ENCODE data around the gene UIMC1.

UIMC1 gene

DNA sequence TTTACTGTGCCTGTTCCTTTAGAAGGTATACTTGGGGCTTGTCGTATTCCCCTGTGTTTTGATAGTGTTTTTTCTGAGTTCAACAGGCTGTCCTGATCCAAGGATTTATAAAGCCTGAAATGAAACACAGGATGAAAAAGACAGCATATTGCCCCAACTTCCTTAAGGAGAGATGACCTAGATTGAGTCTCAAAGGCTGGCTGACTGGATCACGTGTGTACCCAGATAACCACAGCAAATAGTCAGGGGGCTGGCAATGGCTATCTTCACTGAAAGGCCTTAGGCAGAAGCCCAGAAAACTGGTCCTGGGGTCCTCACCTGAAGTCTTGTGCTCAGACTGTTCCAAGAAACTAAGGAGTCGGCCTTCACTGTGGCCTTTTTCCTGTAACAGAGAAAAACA, 99.8 kb downstream of the UIMC1 start:
- Histone ChIP-seq H3K36me3 (ENCODE audit: insufficient read depth, low read length) (peaks cover 50% of the 10 kb centered on the region; the same call in 1 of the 2 replicates), H3K9me3 (ENCODE audit: insufficient read depth, low read depth, low read length) (no peaks in the 10 kb centered on the region), H3K9ac (ENCODE audit: low read depth, low read length, poor library complexity, severe bottlenecking) (no peak overlapping the region), H3K27me3 (ENCODE audit: insufficient read depth, low read length, poor library complexity, severe bottlenecking) (no peaks in the 10 kb centered on the region), H2AFZ (ENCODE audit: low read length) (no peak overlapping the region), H3K4me2 (ENCODE audit: low read depth, low read length, poor library complexity, severe bottlenecking) (no peak overlapping the region), H4K20me1 (ENCODE audit: insufficient read depth, low read length, poor library complexity, severe bottlenecking) (no peaks in the 10 kb centered on the region), H3K4me3 (ENCODE audit: low read length, poor library complexity, severe bottlenecking) (no peak overlapping the region), H3K4me1 (ENCODE audit: insufficient read depth, low read length, poor library complexity, severe bottlenecking) (no peaks in the 10 kb centered on the region), H3K79me2 (ENCODE audit: insufficient read depth, low read length) (no peaks in the 10 kb centered on the region), H3F3A (ENCODE audit: low read depth) (no peaks in the 10 kb centered on the region), H3K9me2 (replicated peaks; ENCODE audit: low read depth, low read length) (no peaks in the 10 kb centered on the region)
- TF ChIP-seq, protein P1, sequence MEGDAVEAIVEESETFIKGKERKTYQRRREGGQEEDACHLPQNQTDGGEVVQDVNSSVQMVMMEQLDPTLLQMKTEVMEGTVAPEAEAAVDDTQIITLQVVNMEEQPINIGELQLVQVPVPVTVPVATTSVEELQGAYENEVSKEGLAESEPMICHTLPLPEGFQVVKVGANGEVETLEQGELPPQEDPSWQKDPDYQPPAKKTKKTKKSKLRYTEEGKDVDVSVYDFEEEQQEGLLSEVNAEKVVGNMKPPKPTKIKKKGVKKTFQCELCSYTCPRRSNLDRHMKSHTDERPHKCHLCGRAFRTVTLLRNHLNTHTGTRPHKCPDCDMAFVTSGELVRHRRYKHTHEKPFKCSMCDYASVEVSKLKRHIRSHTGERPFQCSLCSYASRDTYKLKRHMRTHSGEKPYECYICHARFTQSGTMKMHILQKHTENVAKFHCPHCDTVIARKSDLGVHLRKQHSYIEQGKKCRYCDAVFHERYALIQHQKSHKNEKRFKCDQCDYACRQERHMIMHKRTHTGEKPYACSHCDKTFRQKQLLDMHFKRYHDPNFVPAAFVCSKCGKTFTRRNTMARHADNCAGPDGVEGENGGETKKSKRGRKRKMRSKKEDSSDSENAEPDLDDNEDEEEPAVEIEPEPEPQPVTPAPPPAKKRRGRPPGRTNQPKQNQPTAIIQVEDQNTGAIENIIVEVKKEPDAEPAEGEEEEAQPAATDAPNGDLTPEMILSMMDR (conservative IDR thresholded peaks at IDR 0.05; ENCODE audit: low read length) = no peak
- TF ChIP-seq EZH2phosphoT487 (IDR thresholded peaks at IDR 0.05; ENCODE audit: borderline replicate concordance) = no peak

DNA sequence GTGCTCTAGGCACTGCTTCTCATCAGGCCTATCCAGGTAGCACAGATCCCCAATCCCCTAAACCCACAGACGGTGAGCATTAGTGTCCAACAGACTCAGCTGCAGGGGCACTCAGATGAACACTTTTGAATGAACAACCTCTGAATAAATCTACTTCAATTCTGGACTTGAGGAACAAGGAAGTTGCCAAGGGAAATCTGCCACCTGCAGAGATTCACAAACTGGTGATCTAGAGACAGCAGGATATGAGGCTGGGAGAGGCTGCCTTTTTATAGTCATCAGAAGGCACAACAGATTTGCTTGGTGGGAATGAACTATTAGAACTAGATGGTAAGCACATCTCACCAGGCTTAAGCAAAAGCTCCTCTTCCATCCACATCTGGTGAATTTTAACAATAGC, 100.5 kb downstream of the UIMC1 start:
- no peak overlapping the region for H3K4me3 ChIP-seq (ENCODE audit: low read length, poor library complexity, severe bottlenecking)
- H3K9me3 ChIP-seq (ENCODE audit: insufficient read depth, low read depth, low read length) = no peaks in the 10 kb centered on the region
- H3K9me2 ChIP-seq (replicated peaks; ENCODE audit: low read depth, low read length) = no peaks in the 10 kb centered on the region
- H3K4me1 ChIP-seq (ENCODE audit: insufficient read depth, low read length, poor library complexity, severe bottlenecking) = no peaks in the 10 kb centered on the region
- H3K9ac ChIP-seq (ENCODE audit: low read depth, low read length, poor library complexity, severe bottlenecking) = no peak overlapping the region
- H2AFZ ChIP-seq (ENCODE audit: low read length) = no peak overlapping the region
- H3F3A ChIP-seq (ENCODE audit: low read depth) = no peaks in the 10 kb centered on the region
- peaks cover 50% of the 10 kb centered on the region; the same call in 1 of the 2 replicates for H3K36me3 ChIP-seq (ENCODE audit: insufficient read depth, low read length)
- no peaks in the 10 kb centered on the region for H3K79me2 ChIP-seq (ENCODE audit: insufficient read depth, low read length)
- H3K4me2 ChIP-seq (ENCODE audit: low read depth, low read length, poor library complexity, severe bottlenecking) = no peak overlapping the region
- no peaks in the 10 kb centered on the region for H3K27me3 ChIP-seq (ENCODE audit: insufficient read depth, low read length, poor library complexity, severe bottlenecking)
- TF ChIP-seq EZH2phosphoT487 (IDR thresholded peaks at IDR 0.05; ENCODE audit: borderline replicate concordance) = no peak
- TF ChIP-seq, protein P1 (conservative IDR thresholded peaks at IDR 0.05; ENCODE audit: low read length) = no peak
- H4K20me1 ChIP-seq (ENCODE audit: insufficient read depth, low read length, poor library complexity, severe bottlenecking) = no peaks in the 10 kb centered on the region

DNA sequence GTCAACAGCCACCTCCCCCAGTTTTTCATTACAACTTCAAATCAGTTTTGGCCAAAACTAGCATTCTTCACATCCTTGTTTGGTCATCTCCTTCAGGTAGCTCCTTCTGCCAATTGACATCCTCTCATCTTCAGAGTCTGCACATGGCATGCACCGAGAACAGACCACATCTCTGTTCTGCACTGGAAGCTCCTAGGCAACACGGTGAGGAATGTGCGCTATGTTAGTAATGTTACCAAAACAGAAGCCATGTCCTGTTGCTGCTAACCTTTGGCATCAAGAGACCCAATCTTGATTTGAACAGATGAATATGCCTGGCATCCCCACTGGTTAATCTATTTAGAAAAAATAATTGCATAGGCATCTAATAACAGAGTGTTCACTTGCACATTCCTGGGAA, 102.3 kb downstream of the UIMC1 start:
- no peak for TF ChIP-seq EZH2phosphoT487 (IDR thresholded peaks at IDR 0.05; ENCODE audit: borderline replicate concordance)
- TF ChIP-seq, protein P1 (conservative IDR thresholded peaks at IDR 0.05; ENCODE audit: low read length) = no peak
- no peak overlapping the region for H2AFZ ChIP-seq (ENCODE audit: low read length)
- H3K9me3 ChIP-seq (ENCODE audit: insufficient read depth, low read depth, low read length) = no peaks in the 10 kb centered on the region
- H3K4me1 ChIP-seq (ENCODE audit: insufficient read depth, low read length, poor library complexity, severe bottlenecking) = peaks cover 9% of the 10 kb centered on the region
- no peaks in the 10 kb centered on the region for H4K20me1 ChIP-seq (ENCODE audit: insufficient read depth, low read length, poor library complexity, severe bottlenecking)
- H3K4me3 ChIP-seq (ENCODE audit: low read length, poor library complexity, severe bottlenecking) = no peak overlapping the region
- H3K36me3 ChIP-seq (ENCODE audit: insufficient read depth, low read length) = peaks cover 46% of the 10 kb centered on the region; the same call in 1 of the 2 replicates
- no peaks in the 10 kb centered on the region for H3K27me3 ChIP-seq (ENCODE audit: insufficient read depth, low read length, poor library complexity, severe bottlenecking)
- H3K9ac ChIP-seq (ENCODE audit: low read depth, low read length, poor library complexity, severe bottlenecking) = no peak overlapping the region
- H3F3A ChIP-seq (ENCODE audit: low read depth) = no peaks in the 10 kb centered on the region
- no peak overlapping the region for H3K4me2 ChIP-seq (ENCODE audit: low read depth, low read length, poor library complexity, severe bottlenecking)
- H3K9me2 ChIP-seq (replicated peaks; ENCODE audit: low read depth, low read length) = no peaks in the 10 kb centered on the region
- H3K79me2 ChIP-seq (ENCODE audit: insufficient read depth, low read length) = no peaks in the 10 kb centered on the region
